BJ (cell line): ENCODE measurements around the gene PRDM16. TPM values are rescaled to one million over a fixed set of nuclear protein-coding genes. Genes with fewer than 3 reads are reported as not detected.

Experiments
- CTCF ChIA-PET: fragments of 350-600 bp; formaldehyde crosslinking; extraction: SDS; loops from one replicate; lab custom pipeline; 2021; ENCODE audit warnings: antibody characterized with exemption, inconsistent platforms; lab: Yijun Ruan, JAX
- POLR2A ChIA-PET: fragments of 300-600 bp; sonication (Branson Sonifier 250); formaldehyde crosslinking; extraction: SDS; loops from one replicate; lab custom pipeline; 2021; ENCODE audit warnings: antibody characterized with exemption; lab: Charles Lee
- DNase-seq: peaks from one replicate; pipeline ENCODE4 v3.0.0-alpha.2; 2011; ENCODE audit warnings: low read depth
- H3K27me3 ChIP-seq: 2 replicates; pipeline ENCODE4 v1.6.0; 2011; ENCODE audit warnings: low read length; ENCODE audit not compliant: control insufficient read depth, insufficient read depth
- H3K36me3 ChIP-seq: 2 replicates; pipeline ENCODE4 v1.5.1; 2011; ENCODE audit warnings: low read length; ENCODE audit not compliant: control insufficient read depth, insufficient read depth
- H3K4me3 ChIP-seq: 2 replicates; pipeline ENCODE4 v1.5.1; 2011; ENCODE audit warnings: low read depth, mild to moderate bottlenecking, control low read depth, low read length
- polyA plus RNA-seq: library from polyadenylated mRNA; depleted of rRNA; stranded (reverse); fragments of >200 nt; gene quantifications from 2 replicates; pipeline ENCODE4 v1.2.3, GENCODE V29; 2011
- TF ChIP-seq, protein P1 (sequence below): IDR thresholded peaks from 2 replicates; pipeline ENCODE4 v1.5.1; 2011; ENCODE audit warnings: low read depth, mild to moderate bottlenecking, control low read depth, inconsistent platforms, low read length, moderate library complexity; ENCODE audit not compliant: insufficient read depth

PRDM16 gene
- polyA plus RNA-seq, 1 experiment = 0.02 TPM

GRCh38 chr1:3247521-3248121 lies 178.6 kb downstream of the PRDM16 start:
- H3K36me3 ChIP-seq = no peaks in the 10 kb centered on the region
- H3K27me3 ChIP-seq = peaks cover 9% of the 10 kb centered on the region
- no peak for DNase-seq
- ChIA-PET POLR2A (no interaction called here), CTCF (no interaction called here)
- TF ChIP-seq, protein P1, sequence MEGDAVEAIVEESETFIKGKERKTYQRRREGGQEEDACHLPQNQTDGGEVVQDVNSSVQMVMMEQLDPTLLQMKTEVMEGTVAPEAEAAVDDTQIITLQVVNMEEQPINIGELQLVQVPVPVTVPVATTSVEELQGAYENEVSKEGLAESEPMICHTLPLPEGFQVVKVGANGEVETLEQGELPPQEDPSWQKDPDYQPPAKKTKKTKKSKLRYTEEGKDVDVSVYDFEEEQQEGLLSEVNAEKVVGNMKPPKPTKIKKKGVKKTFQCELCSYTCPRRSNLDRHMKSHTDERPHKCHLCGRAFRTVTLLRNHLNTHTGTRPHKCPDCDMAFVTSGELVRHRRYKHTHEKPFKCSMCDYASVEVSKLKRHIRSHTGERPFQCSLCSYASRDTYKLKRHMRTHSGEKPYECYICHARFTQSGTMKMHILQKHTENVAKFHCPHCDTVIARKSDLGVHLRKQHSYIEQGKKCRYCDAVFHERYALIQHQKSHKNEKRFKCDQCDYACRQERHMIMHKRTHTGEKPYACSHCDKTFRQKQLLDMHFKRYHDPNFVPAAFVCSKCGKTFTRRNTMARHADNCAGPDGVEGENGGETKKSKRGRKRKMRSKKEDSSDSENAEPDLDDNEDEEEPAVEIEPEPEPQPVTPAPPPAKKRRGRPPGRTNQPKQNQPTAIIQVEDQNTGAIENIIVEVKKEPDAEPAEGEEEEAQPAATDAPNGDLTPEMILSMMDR = no peak
- no peak overlapping the region for H3K4me3 ChIP-seq

DNA sequence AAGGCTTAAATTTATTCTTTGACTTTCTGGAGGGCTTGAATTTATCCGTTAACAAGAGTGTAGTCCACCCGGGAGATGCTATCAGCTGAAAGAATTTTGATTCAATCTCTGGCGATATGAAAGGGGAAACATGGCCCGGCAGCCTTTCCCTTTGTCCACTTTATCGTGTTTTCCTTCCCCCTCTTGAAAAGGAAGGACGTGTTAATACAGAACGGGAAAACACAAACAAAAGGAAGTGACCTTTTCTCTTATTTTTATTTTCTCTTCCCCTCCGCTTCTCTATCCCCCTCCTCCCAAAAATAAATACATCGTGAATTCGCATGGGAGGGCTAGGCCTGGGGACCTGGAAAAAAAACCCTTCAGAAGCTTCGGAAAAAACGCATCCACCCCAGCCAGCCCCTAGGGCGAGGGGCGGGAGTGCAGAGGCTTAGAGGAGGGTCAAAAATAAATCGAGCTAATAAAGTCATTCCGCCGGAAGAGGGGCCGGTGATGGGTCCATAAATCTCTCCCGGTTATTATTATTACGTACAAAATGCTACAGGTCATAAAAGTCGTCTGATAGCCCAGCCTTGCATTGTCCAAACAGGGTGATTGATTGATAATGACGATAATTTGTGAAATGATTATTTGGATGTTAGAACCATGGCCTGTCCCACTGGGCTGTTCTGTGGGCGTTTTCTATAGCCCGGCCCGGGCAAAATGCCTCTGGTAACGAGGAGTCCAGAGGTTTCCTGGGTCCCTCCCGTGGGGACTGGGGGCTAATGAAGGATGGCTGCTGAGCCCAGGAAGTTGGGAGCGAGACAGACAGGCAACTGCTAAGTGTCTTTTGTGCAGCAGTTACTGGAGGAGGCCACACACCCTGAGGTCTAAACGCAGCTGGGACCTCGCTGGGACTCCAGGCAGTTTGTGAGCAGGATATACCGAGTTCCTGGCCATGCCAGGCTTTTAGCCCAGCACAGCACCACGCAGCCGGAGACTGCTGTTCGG lies 179.4 kb downstream of the PRDM16 start:
- TF ChIP-seq, protein P1 = no peak
- CTCF ChIA-PET = no interaction called here
- no peaks in the 10 kb centered on the region for H3K36me3 ChIP-seq
- H3K4me3 ChIP-seq = no peak overlapping the region
- H3K27me3 ChIP-seq = peaks cover 9% of the 10 kb centered on the region
- no peak for DNase-seq
- POLR2A ChIA-PET = no interaction called here

DNA sequence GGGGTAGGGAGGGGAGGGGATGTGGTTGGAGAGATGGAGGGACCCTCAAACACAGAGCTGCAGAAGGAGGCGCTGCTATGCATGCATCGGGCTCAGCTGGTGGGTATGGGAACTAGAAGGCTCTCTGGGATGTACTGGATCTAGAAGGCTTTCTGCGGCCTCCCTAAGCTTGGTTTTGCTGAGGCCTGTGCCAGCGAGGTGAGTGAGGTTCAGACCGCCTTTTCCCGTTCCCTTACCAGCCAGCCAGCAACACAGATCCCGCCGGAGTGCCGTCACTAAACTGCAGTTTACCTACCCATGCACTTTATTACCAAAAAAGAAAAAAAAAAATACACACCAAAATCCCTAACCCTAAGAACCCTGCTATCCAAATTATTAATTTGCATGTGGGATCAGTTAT lies 180.2 kb downstream of the PRDM16 start:
- DNase-seq = no peak
- POLR2A ChIA-PET = no interaction called here
- no peak overlapping the region for H3K4me3 ChIP-seq
- TF ChIP-seq, protein P1 = no peak
- no peaks in the 10 kb centered on the region for H3K36me3 ChIP-seq
- H3K27me3 ChIP-seq = peaks cover 9% of the 10 kb centered on the region
- CTCF ChIA-PET = no interaction called here

GRCh38 chr1:3249631-3250501 lies 180.9 kb downstream of the PRDM16 start:
- ChIA-PET CTCF (no interaction called here), POLR2A (no interaction called here)
- Histone ChIP-seq H3K27me3 (peaks cover 9% of the 10 kb centered on the region), H3K36me3 (no peaks in the 10 kb centered on the region), H3K4me3 (no peak overlapping the region)
- TF ChIP-seq, protein P1 = no peak
- no peak for DNase-seq
